CD4-positive, CD25-positive, alpha-beta regulatory T cell (primary cell): Measurements from ENCODE around the gene ZFYVE16. TPM values are rescaled to one million over a fixed set of nuclear protein-coding genes. Genes with fewer than 3 reads are reported as not detected.

Experiments
- ATAC-seq, 2 donors: fragments of 150-1000 bp; cut with Tn5 transposase; one replicate each; pipeline ENCODE4 v1.10.0; 2021; ENCODE audit warnings: low read depth in 2 of 2, moderate number of reproducible peaks in 2 of 2, moderate library complexity in 1 of 2
- DNase-seq, 3 donors: peaks; one replicate each; pipeline versions ENCODE4 v3.0.0 to v3.0.0-alpha.2; 2012 to 2022; ENCODE audit warnings: mixed read lengths in 1 of 3
- H3K27ac ChIP-seq: one replicate; pipeline ENCODE4 v1.7.0; 2013; ENCODE audit warnings: mild to moderate bottlenecking, low read length; ENCODE audit not compliant: insufficient read depth, poor library complexity, severe bottlenecking
- H3K27me3 ChIP-seq: one replicate; pipeline ENCODE4 v1.7.0; 2013; ENCODE audit warnings: low read length; ENCODE audit not compliant: control insufficient read depth, insufficient read depth
- H3K36me3 ChIP-seq: one replicate; pipeline ENCODE4 v1.7.0; 2013; ENCODE audit warnings: mild to moderate bottlenecking, low read length, moderate library complexity; ENCODE audit not compliant: control insufficient read depth, insufficient read depth
- H3K4me1 ChIP-seq: 2 replicates; pipeline ENCODE4 v1.7.0; 2013; ENCODE audit warnings: mild to moderate bottlenecking, low read length; ENCODE audit not compliant: insufficient read depth, control insufficient read depth, poor library complexity, severe bottlenecking
- H3K4me3 ChIP-seq: one replicate; pipeline ENCODE4 v1.7.0; 2013; ENCODE audit warnings: low read depth, mild to moderate bottlenecking, low read length, moderate library complexity
- H3K9me3 ChIP-seq, 2 experiments: 1 replicate in 1 of 2; 2 replicates in 1 of 2; pipeline ENCODE4 v1.7.0; 2013; ENCODE audit warnings: low read length in 2 of 2, mild to moderate bottlenecking in 1 of 2, moderate library complexity in 1 of 2; ENCODE audit not compliant: control insufficient read depth in 2 of 2
- H3K27ac Mint-ChIP-seq, 3 donors: one replicate each; pipeline ENCODE4 v1.8.0; 2020 to 2022; ENCODE audit warnings: mild to moderate bottlenecking in 3 of 3, mixed read lengths in 3 of 3, moderate library complexity in 2 of 3
- H3K27me3 Mint-ChIP-seq: one replicate; pipeline ENCODE4 v1.8.0; 2022; ENCODE audit warnings: mild to moderate bottlenecking, mixed read lengths
- H3K36me3 Mint-ChIP-seq: one replicate; pipeline ENCODE4 v1.8.0; 2020; ENCODE audit warnings: mixed read lengths
- H3K4me1 Mint-ChIP-seq, 4 donors: one replicate each; pipeline ENCODE4 v1.8.0; 2020 to 2022; ENCODE audit warnings: mixed read lengths in 4 of 4, mild to moderate bottlenecking in 1 of 4
- H3K4me3 Mint-ChIP-seq, 4 donors: one replicate each; pipeline ENCODE4 v1.8.0; 2020 to 2022; ENCODE audit warnings: mild to moderate bottlenecking in 4 of 4, mixed read lengths in 4 of 4, moderate library complexity in 3 of 4
- H3K9me3 Mint-ChIP-seq, 7 donors: one replicate each; pipeline ENCODE4 v1.8.0; 2020 to 2022; ENCODE audit warnings: mixed read lengths in 7 of 7, mild to moderate bottlenecking in 3 of 7, moderate library complexity in 2 of 7
- polyA plus RNA-seq, 4 donors: library from polyadenylated mRNA; unstranded; fragments of 300-500 nt; fragmentation: Illumina TruSeq; gene quantifications; one replicate each; pipeline ENCODE4 v1.2.3, GENCODE V29; 2021
- total RNA-seq: library from RNA; stranded (reverse); gene quantifications from one replicate; pipeline ENCODE4 v1.2.3, GENCODE V29; 2022

ZFYVE16 gene
- total and polyA plus RNA-seq, 5 donors from 2014 or later, result 2.3 to 15.5 (median 4.1) TPM

DNA sequence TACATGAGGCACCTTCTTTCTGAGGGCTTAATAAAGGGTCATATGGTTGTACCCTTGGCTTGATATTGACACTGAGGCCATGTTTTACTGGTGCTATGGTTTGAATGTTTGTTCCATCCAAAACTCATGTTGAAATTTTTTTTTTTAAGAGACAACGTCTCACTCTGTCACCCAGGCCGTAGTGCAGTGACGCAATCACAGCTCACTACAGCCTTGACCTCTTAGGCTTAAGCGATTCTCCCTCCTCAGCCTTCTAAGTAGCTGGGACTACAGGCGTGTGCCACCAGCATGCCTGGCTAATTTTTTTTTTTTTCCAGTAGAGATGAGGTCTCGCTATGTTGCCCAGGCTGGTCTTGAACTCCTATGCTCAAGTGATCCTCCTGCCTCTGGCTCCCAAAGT, 101.0 kb downstream of the ZFYVE16 start:
- H3K36me3 ChIP-seq, result no peaks in the 10 kb centered on the region

DNA sequence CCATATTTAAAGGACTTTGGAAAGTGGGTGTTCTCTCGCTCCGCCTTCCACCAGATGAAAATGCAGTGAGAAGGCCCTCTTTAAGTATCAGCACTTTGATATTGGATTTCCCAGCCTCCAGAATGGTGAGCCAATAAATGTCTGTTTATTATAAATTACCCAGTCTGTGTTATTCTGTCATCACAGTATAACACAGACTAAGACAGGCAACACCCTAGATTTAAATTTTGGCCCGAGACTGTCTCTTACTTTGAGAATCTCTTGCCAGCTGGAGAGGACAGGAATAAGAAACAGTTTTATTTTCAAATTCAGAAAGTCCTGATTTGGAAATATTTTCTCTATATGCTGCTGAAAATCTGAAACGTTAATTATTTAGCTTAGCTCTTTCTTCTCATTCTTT, 101.5 kb downstream of the ZFYVE16 start:
- ATAC-seq, result no peak
- Mint-ChIP-seq H3K4me3 (no peak overlapping the region), H3K36me3 (no peaks in the 10 kb centered on the region), H3K4me1 (no peaks in the 10 kb centered on the region), H3K9me3 (peaks cover 0 to 2% (median 0%) of the 10 kb centered on the region in 7 donors), H3K27me3 (peaks cover 13% of the 10 kb centered on the region), H3K27ac (no peak overlapping the region)
- Histone ChIP-seq H3K36me3 (no peaks in the 10 kb centered on the region), H3K4me1 (no peaks in the 10 kb centered on the region), H3K9me3 (no peaks in the 10 kb centered on the region), H3K27ac (no peak overlapping the region), H3K4me3 (no peak overlapping the region), H3K27me3 (no peaks in the 10 kb centered on the region)
- DNase-seq, result no peak

More for the DNA sequence above, 101.0 kb downstream of the ZFYVE16 start:
- DNase-seq (no peak), ATAC-seq (no peak)
- Histone ChIP-seq H3K4me3 (no peak overlapping the region), H3K27me3 (no peaks in the 10 kb centered on the region), H3K9me3 (no peaks in the 10 kb centered on the region), H3K27ac (no peak overlapping the region), H3K4me1 (no peaks in the 10 kb centered on the region)
- peaks cover 13% of the 10 kb centered on the region for H3K27me3 Mint-ChIP-seq
- H3K4me1 Mint-ChIP-seq, result peaks cover 0 to 3% (median 0%) of the 10 kb centered on the region in 4 donors
- H3K27ac Mint-ChIP-seq, result no peak overlapping the region
- no peak overlapping the region for H3K4me3 Mint-ChIP-seq
- H3K9me3 Mint-ChIP-seq, result peaks cover 0 to 2% (median 0%) of the 10 kb centered on the region in 7 donors
- no peaks in the 10 kb centered on the region for H3K36me3 Mint-ChIP-seq

DNA sequence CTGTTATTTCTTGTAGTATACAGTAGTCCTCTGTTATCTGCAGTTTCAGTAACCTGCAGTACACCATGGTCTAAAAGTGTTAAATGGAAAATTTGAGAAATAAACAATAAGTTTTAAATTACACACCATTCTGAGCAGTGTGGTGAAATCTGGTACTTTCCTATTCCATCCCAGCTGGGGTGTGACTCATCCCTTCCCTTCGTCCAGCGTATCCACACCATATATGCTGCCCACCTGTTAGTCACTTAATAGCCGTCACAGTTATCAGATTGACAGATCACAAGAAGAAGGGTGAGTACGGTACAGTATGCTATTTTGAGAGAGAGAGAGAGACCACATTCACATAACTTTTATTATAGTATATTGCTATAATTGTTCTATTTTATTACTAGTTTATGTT, 109.0 kb downstream of the ZFYVE16 start:
- peaks cover 0 to 2% (median 0%) of the 10 kb centered on the region in 7 donors for H3K9me3 Mint-ChIP-seq
- H3K27me3 Mint-ChIP-seq, result peaks cover 9% of the 10 kb centered on the region
- ATAC-seq (no peak), DNase-seq (no peak)
- Histone ChIP-seq H3K9me3 (no peaks in the 10 kb centered on the region), H3K27me3 (no peaks in the 10 kb centered on the region), H3K36me3 (no peaks in the 10 kb centered on the region), H3K4me1 (no peaks in the 10 kb centered on the region), H3K4me3 (no peak overlapping the region), H3K27ac (no peak overlapping the region)
- no peaks in the 10 kb centered on the region for H3K36me3 Mint-ChIP-seq
- no peak overlapping the region for H3K27ac Mint-ChIP-seq
- H3K4me3 Mint-ChIP-seq, result no peak overlapping the region
- no peaks in the 10 kb centered on the region for H3K4me1 Mint-ChIP-seq

Other genes with a start within 250 kb of the ZFYVE16 start
- 80.3 TPM for gene SERINC5, start 152.0 kb upstream of the ZFYVE16 start, total RNA-seq
- gene SERINC5, start 152.0 kb upstream of the ZFYVE16 start, polyA plus RNA-seq, result 10 to 100 TPM; 12.7 to 21.5 (median 14.9) TPM
- gene SPZ1, start 88.1 kb upstream of the ZFYVE16 start, total RNA-seq, result not detected
- gene SPZ1, start 88.1 kb upstream of the ZFYVE16 start, polyA plus RNA-seq, result not detected
- 0.32 TPM for gene FAM151B, start 80.0 kb downstream of the ZFYVE16 start, total RNA-seq
- not detected for gene FAM151B, start 80.0 kb downstream of the ZFYVE16 start, polyA plus RNA-seq
- gene ANKRD34B, start 162.2 kb downstream of the ZFYVE16 start, total RNA-seq, result not detected
- not detected for gene ANKRD34B, start 162.2 kb downstream of the ZFYVE16 start, polyA plus RNA-seq
- 17.3 TPM for gene MSH3, start 246.6 kb downstream of the ZFYVE16 start, total RNA-seq
- gene MSH3, start 246.6 kb downstream of the ZFYVE16 start, polyA plus RNA-seq, result 10 to 100 TPM; 11.2 to 14.3 (median 13.0) TPM
- gene DHFR, start 246.9 kb downstream of the ZFYVE16 start, total RNA-seq, result 7.7 TPM
- 1 to 10 TPM; 2.1 to 3.0 (median 2.3) TPM for gene DHFR, start 246.9 kb downstream of the ZFYVE16 start, polyA plus RNA-seq